22Rv1 (cell line): ENCODE measurements around the gene FIG4.

Source experiments
- ZFX ChIP-seq: fragments of 450-650 bp; IDR thresholded peaks from 2 replicates; pipeline ENCODE4 v1.6.1; 2017; ENCODE audit warnings: antibody characterized with exemption, borderline replicate concordance
- TF ChIP-seq, protein P1 (sequence below): fragments of 450-650 bp; IDR thresholded peaks from 2 replicates; pipeline ENCODE4 v1.5.1; 2017; ENCODE audit warnings: mild to moderate bottlenecking

DNA sequence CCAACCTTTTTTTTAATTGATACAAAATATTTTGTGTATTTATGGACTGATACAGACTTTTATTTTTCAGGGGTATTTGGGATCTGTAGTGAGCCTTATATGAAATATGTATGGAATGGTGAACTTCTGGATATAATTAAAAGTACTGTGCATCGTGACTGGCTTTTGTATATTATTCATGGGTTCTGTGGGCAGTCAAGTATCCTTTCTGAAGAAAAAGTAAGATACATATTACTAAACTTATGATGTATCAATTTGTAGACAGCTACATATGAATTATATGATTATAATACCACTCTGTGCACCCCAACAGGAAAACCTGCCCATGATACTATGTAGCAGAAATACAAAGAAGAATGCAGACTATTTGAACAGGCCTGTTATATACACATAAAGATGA is 47.2 kb downstream of the FIG4 start:
- TF ChIP-seq, protein P1, sequence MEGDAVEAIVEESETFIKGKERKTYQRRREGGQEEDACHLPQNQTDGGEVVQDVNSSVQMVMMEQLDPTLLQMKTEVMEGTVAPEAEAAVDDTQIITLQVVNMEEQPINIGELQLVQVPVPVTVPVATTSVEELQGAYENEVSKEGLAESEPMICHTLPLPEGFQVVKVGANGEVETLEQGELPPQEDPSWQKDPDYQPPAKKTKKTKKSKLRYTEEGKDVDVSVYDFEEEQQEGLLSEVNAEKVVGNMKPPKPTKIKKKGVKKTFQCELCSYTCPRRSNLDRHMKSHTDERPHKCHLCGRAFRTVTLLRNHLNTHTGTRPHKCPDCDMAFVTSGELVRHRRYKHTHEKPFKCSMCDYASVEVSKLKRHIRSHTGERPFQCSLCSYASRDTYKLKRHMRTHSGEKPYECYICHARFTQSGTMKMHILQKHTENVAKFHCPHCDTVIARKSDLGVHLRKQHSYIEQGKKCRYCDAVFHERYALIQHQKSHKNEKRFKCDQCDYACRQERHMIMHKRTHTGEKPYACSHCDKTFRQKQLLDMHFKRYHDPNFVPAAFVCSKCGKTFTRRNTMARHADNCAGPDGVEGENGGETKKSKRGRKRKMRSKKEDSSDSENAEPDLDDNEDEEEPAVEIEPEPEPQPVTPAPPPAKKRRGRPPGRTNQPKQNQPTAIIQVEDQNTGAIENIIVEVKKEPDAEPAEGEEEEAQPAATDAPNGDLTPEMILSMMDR: no peak
- no peak for TF ChIP-seq ZFX
